T follicular helper cell (primary cell): Measurements from ENCODE around the gene EIF1B.

Experiments used
- DNase-seq: peaks from one replicate; pipeline ENCODE4 v3.0.0-alpha.2; 2020; ENCODE audit warnings: low read depth

The EIF1B gene

GRCh38 chr3:40340541-40341170 is 31.1 kb downstream of the EIF1B start:
- DNase-seq, result no peak

- no peak for DNase-seq
Observed at GRCh38 chr3:40341671-40342070, 32.2 kb downstream of the EIF1B start.

GRCh38 chr3:40350529-40350928 is 41.0 kb downstream of the EIF1B start:
- DNase-seq, result no peak

GRCh38 chr3:40355410-40355809 is 45.9 kb downstream of the EIF1B start:
- DNase-seq, result no peak

GRCh38 chr3:40358454-40358853 is 48.9 kb downstream of the EIF1B start:
- DNase-seq, result no peak
